ENCODE measurements around the gene ATP2A1. TPM values are rescaled to one million over a fixed set of nuclear protein-coding genes. Genes with fewer than 3 reads are reported as not detected.

Gene ATP2A1
- total and polyA plus RNA-seq, 7 donors, result 0.36 to 1.6 (median 0.85) TPM; not detected in 3

GRCh38 chr16:28930203-28930602 lies 51.9 kb downstream of the ATP2A1 start:
- H3K36me3 ChIP-seq, result no peaks in the 10 kb centered on the region
- H3K27ac ChIP-seq, result no peak overlapping the region
- no peak for DNase-seq
- TF ChIP-seq EP300 (IDR thresholded peaks at IDR 0.05) (no peak), CTCF (IDR thresholded peaks at IDR 0.05) (no peak), POLR2AphosphoS5 (IDR thresholded peaks at IDR 0.05) (no peak), POLR2A (IDR thresholded peaks at IDR 0.05) (no peak)
- H3K9me3 ChIP-seq, result no peaks in the 10 kb centered on the region
- peaks cover 0 to 5% (median 2%) of the 10 kb centered on the region in 4 donors for H3K4me1 ChIP-seq
- H3K27me3 ChIP-seq, result no peaks in the 10 kb centered on the region
- 87 to 90% methylated on average over 3 of the region's 3 CpGs for WGBS, 2 donors
- H3K4me3 ChIP-seq, result no peak overlapping the region
- intact Hi-C loops (cut with DNase I), result no loop called here

GRCh38 chr16:28930652-28931051 lies 52.4 kb downstream of the ATP2A1 start:
- H3K4me3 ChIP-seq, result no peak overlapping the region
- no peaks in the 10 kb centered on the region for H3K27me3 ChIP-seq
- no peak for TF ChIP-seq CTCF (IDR thresholded peaks at IDR 0.05)
- TF ChIP-seq POLR2AphosphoS5 (IDR thresholded peaks at IDR 0.05), result no peak
- no peak for TF ChIP-seq POLR2A (IDR thresholded peaks at IDR 0.05)
- TF ChIP-seq EP300 (IDR thresholded peaks at IDR 0.05), result no peak
- peaks cover 0 to 5% (median 2%) of the 10 kb centered on the region in 4 donors for H3K4me1 ChIP-seq
- no peaks in the 10 kb centered on the region for H3K9me3 ChIP-seq
- 44 to 82% methylated on average over 3 of the region's 3 CpGs for WGBS, 2 donors
- no peak for DNase-seq
- no peak overlapping the region for H3K27ac ChIP-seq
- H3K36me3 ChIP-seq, result no peaks in the 10 kb centered on the region
- intact Hi-C loops (cut with DNase I), result no loop called here

- Histone ChIP-seq H3K4me3 (no peak within 1 kb of the TSS), H3K27ac (no peak within 1 kb of the TSS), H3K36me3 (no peaks in the 10 kb centered on the region), H3K27me3 (no peaks in the 10 kb centered on the region), H3K4me1 (peaks cover 0 to 10% (median 3%) of the 10 kb centered on the region in 4 donors), H3K9me3 (no peaks in the 10 kb centered on the region)
- intact Hi-C loops (cut with DNase I), result no loop called here
- TF ChIP-seq POLR2A (IDR thresholded peaks at IDR 0.05), result no peak
- TF ChIP-seq EP300 (IDR thresholded peaks at IDR 0.05), result no peak
- TF ChIP-seq POLR2AphosphoS5 (IDR thresholded peaks at IDR 0.05), result no peak
- no peak for TF ChIP-seq CTCF (IDR thresholded peaks at IDR 0.05)
- WGBS, 2 donors, result 74 to 95% methylated on average over 10 of the region's 10 CpGs
- no peak for DNase-seq
Measured at GRCh38 chr16:28931801-28932225, 53.5 kb downstream of the ATP2A1 start, which contains the start of gene CD19. Gene CD19, plus strand, starts transcription at chr16:28931971. Its CDS starts 30 bp downstream, at chr16:28932001.

- no peak overlapping the region for H3K27ac ChIP-seq
- H3K27me3 ChIP-seq, result no peaks in the 10 kb centered on the region
- TF ChIP-seq POLR2AphosphoS5 (IDR thresholded peaks at IDR 0.05), result no peak
- no peak for TF ChIP-seq POLR2A (IDR thresholded peaks at IDR 0.05)
- no peak for TF ChIP-seq CTCF (IDR thresholded peaks at IDR 0.05)
- TF ChIP-seq EP300 (IDR thresholded peaks at IDR 0.05), result no peak
- intact Hi-C loops (cut with DNase I), result no loop called here
- no peaks in the 10 kb centered on the region for H3K9me3 ChIP-seq
- H3K4me3 ChIP-seq, result no peak overlapping the region
- WGBS, 2 donors, result 78 to 91% methylated on average over 20 of the region's 20 CpGs
- H3K4me1 ChIP-seq, result peaks cover 0 to 11% (median 3%) of the 10 kb centered on the region in 4 donors
- DNase-seq, result no peak
- H3K36me3 ChIP-seq, result no peaks in the 10 kb centered on the region
Measured at GRCh38 chr16:28932339-28933141, 54.3 kb downstream of the ATP2A1 start.
